Smooth muscle cell of the umbilical artery (primary cell): Measurements from ENCODE around the gene GLIPR1L1. TPM values are rescaled to one million over a fixed set of nuclear protein-coding genes. Genes with fewer than 3 reads are reported as not detected.

Experiments
- total RNA-seq: library from RNA; depleted of rRNA; stranded (reverse); fragments of >200 nt; gene quantifications from 2 replicates; pipeline ENCODE4 v1.2.3, GENCODE V29; 2014

The GLIPR1L1 gene, protein sequence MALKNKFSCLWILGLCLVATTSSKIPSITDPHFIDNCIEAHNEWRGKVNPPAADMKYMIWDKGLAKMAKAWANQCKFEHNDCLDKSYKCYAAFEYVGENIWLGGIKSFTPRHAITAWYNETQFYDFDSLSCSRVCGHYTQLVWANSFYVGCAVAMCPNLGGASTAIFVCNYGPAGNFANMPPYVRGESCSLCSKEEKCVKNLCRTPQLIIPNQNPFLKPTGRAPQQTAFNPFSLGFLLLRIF
- total RNA-seq, result not detected in 2 replicates

DNA sequence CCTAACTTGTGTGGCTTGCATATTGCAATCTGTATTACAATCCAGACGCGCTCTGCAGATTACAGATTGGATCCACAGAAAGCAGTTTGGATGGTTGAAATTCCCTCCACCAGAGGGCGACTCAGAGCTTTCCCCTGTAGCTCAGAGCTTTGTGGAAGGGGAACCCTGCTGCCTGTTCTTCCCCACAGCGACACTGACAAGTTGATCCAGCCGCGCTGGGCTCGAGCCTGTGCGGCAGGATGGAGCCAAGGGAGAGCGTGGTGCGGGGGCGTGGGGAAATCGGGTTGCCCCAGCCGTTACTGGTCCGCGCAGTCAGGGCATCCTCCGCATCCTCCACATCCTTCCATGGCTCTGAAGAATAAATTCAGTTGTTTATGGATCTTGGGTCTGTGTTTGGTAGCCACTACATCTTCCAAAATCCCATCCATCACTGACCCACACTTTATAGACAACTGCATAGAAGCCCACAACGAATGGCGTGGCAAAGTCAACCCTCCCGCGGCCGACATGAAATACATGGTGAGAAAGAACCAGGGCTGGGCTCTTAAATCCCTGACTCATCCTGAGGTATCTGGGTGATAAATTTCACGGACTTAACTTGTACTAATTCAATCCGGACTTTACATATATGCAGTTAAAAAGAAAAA lies at the start of gene GLIPR1L1:
Gene GLIPR1L1 (plus strand): TSS at position 287 of the 647 bp plus-strand sequence. CDS start 59 bp downstream, at position 346.

DNA sequence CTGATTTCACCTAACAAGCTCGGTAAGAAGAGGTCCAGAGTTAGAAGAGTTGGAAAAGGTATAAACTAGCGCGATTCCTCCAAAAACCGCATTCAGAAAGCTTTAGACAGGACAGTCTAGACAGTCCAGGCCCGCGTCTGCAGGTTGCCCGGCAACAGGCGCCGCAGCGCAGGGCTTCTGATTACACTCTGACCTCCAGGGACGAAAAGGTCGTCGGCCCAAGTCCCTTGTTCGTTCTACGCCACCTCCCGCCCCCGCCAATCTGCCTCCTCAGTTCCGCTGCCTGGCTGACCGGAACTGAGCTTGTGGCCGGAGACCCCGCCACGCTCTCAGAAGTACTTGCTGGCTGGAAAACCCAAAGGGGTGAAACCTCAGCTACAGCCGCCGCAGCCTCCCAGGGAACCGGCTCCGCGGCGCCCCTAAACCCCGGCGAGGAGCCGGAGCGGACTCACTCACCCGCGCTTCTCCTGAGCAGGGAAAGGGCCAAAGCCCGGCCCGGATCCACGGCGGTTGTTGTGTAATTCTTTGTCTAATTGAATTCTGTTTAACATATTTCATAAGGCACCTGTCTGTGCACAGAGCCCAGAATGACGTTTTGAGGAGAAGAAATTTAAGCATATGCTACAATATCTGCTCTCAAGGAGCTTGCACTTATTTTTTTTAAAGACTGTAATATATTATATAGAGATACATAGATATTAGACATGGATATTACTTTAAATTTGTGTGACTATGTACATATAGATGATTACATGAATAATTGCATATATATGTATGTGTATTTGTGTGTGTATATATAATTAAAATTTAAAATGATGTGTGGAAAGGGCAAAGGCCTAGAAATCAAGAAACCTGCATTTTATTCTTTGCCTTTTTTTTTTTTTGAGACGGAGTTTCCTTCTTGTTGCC lies 4.3 kb upstream of the GLIPR1L1 start, which contains the start of gene CAPS2:
Gene CAPS2 (minus strand): TSS at position 407 of the 909 bp plus-strand sequence. CDS start 3,826 bp downstream, outside the sequence.

DNA sequence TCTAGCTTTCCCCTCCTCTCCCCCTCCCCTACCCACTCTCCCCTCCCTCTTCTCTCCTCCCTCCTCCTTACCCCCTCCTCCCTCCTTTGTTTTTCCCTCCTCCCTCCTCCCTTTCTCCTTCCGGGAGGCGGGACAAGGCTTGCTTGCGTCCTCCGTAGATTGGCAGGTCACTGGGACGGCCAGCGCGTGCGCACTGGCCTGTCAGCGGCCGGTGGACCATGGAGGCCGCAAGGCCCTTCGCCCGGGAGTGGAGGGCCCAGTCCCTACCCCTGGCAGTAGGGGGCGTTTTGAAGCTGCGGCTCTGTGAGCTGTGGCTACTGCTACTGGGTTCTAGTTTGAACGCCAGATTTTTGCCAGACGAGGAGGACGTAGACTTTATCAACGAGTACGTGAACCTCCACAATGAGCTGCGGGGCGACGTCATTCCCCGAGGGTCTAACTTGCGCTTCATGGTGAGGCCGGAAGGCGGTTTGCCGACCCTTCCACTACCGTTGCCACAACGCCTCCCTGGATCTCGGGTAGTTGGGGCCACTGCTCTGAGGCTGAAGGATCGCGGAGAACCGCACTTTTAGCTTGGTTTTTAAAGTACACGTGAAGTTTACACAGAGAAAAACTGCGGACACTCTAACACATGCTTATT lies 56.5 kb downstream of the GLIPR1L1 start, which contains the start of gene GLIPR1L2:
Gene GLIPR1L2 (plus strand): TSS at position 191 of the 640 bp plus-strand sequence. CDS start 28 bp downstream, at position 219.

Other genes starting within 250 kb of the GLIPR1L1 start
- gene KCNC2, start 124.8 kb upstream of the GLIPR1L1 start, total RNA-seq, result not detected in 2 replicates
- 3.6 and 4.2 TPM in 2 replicates for gene CAPS2, start 4.3 kb upstream of the GLIPR1L1 start, total RNA-seq
- 0.30 and 0.42 TPM in 2 replicates for gene GLIPR1L2, start 56.4 kb downstream of the GLIPR1L1 start, total RNA-seq
- gene GLIPR1, start 146.1 kb downstream of the GLIPR1L1 start, total RNA-seq, result 47.2 and 296 TPM in 2 replicates
- 33.0 and 73.2 TPM in 2 replicates for gene KRR1, start 176.9 kb downstream of the GLIPR1L1 start, total RNA-seq